ENCODE data around the gene CACNB4.

The CACNB4 gene

GRCh38 chr2:151852260-151853069 is 246.4 kb downstream of the CACNB4 start:
- no peak overlapping the region for H3K27ac ChIP-seq
- intact Hi-C loops (cut with DNase I; ENCODE audit: low total_unique reads): no loop called here
- H3K4me3 ChIP-seq: no peak overlapping the region
- no peak for DNase-seq
- no peak for TF ChIP-seq CTCF (IDR thresholded peaks at IDR 0.05)
- H3K36me3 ChIP-seq: no peaks in the 10 kb centered on the region
- peaks cover 0 to 5% (median 0%) of the 10 kb centered on the region in 4 donors for H3K4me1 ChIP-seq
- H3K9me3 ChIP-seq: no peaks in the 10 kb centered on the region
- H3K27me3 ChIP-seq: no peaks in the 10 kb centered on the region

DNA sequence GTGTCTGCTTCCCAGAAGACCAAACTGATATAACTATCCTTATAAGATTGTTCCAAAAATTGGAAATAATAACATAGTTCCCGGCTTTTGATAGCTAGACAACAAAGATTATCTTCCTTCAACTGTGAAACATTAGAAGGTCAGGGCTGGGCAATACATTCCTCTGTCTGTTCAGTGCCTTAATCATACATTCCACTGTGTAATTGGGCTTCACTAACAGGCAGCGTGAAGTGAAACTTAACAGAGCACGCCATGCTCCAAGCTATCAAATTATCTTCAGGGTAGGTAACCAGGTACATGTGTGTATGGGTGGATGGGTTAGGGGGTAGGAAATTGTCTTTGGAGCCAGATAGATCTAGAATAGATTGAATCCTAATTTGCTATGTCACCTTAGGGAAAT is 247.1 kb downstream of the CACNB4 start:
- Histone ChIP-seq H3K27me3 (no peaks in the 10 kb centered on the region), H3K4me1 (no peaks in the 10 kb centered on the region), H3K9me3 (no peaks in the 10 kb centered on the region), H3K27ac (no peak overlapping the region), H3K36me3 (no peaks in the 10 kb centered on the region), H3K4me3 (no peak overlapping the region)
- DNase-seq: no peak
- intact Hi-C loops (cut with DNase I; ENCODE audit: low total_unique reads): no loop called here
- no peak for TF ChIP-seq CTCF (IDR thresholded peaks at IDR 0.05)

GRCh38 chr2:151849413-151850010 is 249.3 kb downstream of the CACNB4 start:
- no peaks in the 10 kb centered on the region for H3K36me3 ChIP-seq
- no peak overlapping the region for H3K4me3 ChIP-seq
- intact Hi-C loops (cut with DNase I; ENCODE audit: low total_unique reads): no loop called here
- no peak overlapping the region for H3K27ac ChIP-seq
- H3K4me1 ChIP-seq: peaks cover 0 to 5% (median 0%) of the 10 kb centered on the region in 4 donors
- DNase-seq: no peak
- H3K27me3 ChIP-seq: no peaks in the 10 kb centered on the region
- H3K9me3 ChIP-seq: no peaks in the 10 kb centered on the region
- TF ChIP-seq CTCF (IDR thresholded peaks at IDR 0.05): no peak

DNA sequence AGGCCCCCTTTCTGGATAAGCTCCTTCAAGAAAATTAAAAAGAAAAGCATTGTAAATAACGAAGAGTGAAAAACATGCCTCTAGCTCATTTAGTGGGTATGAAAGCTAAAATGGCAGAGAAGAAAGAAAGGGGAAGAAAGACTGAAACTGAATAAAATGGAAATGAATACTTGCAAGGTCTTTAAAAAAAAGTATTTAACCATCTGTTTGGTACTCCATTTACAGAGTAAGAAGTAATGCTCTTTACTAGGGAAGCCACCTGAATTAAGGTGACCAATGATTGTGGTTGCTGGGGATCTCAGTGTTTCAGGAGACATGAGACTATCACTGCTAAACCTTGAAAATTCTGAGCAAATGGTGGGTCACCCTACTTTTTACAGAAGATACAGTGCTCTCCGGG is 253.0 kb downstream of the CACNB4 start:
- TF ChIP-seq CTCF (IDR thresholded peaks at IDR 0.05): no peak
- Histone ChIP-seq H3K27me3 (no peaks in the 10 kb centered on the region), H3K9me3 (no peaks in the 10 kb centered on the region), H3K4me3 (no peak overlapping the region), H3K27ac (no peak overlapping the region), H3K4me1 (peaks cover 0 to 20% (median 2%) of the 10 kb centered on the region in 4 donors), H3K36me3 (no peaks in the 10 kb centered on the region)
- intact Hi-C loops (cut with DNase I; ENCODE audit: low total_unique reads): no loop called here
- DNase-seq: no peak

DNA sequence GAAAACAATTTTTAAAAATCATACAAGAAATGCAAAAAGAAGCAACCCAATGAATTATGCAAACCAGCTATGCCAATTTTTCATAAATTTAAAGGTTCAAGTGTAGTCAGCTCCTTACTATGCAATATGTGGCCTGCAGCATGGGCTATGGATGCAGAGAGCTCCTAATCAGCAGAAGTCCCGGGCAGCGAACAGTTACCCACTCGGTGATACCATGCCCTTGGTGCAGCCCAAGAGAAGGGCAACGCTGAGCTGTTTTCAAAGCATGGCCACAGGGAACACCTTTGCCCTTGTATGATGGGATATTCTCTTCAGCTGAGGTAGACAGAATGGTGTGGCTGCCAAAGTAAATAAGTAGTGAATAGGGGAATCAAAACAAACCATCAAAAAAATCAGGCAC is 253.4 kb downstream of the CACNB4 start:
- Histone ChIP-seq H3K27me3 (no peaks in the 10 kb centered on the region), H3K4me3 (no peak overlapping the region), H3K27ac (no peak overlapping the region), H3K4me1 (peaks cover 0 to 20% (median 2%) of the 10 kb centered on the region in 4 donors), H3K9me3 (no peaks in the 10 kb centered on the region), H3K36me3 (no peaks in the 10 kb centered on the region)
- intact Hi-C loops (cut with DNase I; ENCODE audit: low total_unique reads): no loop called here
- DNase-seq: no peak
- TF ChIP-seq CTCF (IDR thresholded peaks at IDR 0.05): no peak

Data from tibial artery (tissue), 4 donors.